GM18870 (cell line): Measurements from ENCODE around the gene CDC42BPB.

ENCODE experiments used
- ATAC-seq: cut with Tn5 transposase; IDR thresholded peaks from one replicate; pipeline ENCODE4 v1.9.1; 2021; ENCODE audit warnings: moderate library complexity; ENCODE audit not compliant: unreplicated experiment

CDC42BPB gene

DNA sequence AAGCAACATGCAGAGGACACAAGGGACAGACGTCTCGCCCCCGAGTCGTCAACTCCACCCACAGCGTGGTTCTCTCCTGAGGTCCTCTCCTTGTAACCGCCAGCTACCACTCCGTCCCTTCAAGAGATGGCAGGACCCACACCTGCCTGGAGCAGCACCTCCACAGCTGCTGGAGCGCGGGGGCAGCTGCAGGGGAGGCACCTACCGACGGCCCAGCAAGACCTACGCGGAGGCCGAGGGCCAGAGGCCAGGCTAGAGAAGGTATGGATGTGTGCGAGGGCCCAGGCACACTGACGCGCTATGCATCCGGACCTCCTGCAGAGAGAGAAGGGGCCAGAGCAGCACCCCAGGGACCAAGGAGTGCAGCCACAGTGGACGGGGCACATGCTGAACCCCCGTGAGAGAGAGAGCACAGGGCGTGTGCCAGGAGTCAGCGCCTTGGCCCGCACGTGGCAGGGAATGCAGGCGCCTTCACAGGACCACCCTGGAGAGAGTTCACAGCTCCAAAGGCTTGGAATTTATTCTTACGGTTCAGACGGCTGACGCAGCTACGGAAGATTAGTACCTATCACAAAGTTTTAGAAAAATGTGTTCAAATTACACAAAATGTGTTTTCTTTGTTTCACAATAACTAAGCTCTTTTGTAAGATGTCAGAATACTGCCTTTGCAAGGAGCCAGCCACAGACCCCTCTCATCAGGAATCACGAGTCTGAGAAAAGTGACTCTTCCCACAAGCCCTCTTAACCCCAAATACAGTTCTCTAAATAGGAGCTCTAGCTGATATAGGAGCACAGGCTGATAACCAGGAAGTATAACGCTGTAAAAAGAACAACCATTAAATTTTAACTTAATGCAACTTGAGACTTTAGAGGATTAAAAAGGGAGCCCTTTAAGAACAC, 36.8 kb downstream of the CDC42BPB start:
- ATAC-seq: no peak

DNA sequence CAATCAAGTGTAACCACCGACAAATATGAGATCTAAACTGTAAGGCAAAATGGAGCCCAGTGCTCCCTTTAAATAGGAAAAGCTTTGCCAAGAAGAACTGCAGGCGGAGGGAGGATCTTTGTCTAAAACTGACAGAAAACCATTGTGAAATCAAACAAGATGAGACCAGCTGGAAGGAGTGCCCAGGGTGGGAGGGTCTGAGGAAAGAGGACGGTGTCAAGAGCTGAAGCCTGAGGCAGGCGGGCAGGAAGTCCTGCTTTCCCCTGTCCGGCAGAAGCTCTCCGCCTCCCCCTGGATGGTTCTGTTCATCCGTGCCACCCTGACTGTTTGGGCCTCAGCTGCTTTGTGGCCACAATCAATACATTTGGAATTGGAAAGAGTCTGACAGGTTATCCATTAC, 37.5 kb downstream of the CDC42BPB start:
- no peak for ATAC-seq

DNA sequence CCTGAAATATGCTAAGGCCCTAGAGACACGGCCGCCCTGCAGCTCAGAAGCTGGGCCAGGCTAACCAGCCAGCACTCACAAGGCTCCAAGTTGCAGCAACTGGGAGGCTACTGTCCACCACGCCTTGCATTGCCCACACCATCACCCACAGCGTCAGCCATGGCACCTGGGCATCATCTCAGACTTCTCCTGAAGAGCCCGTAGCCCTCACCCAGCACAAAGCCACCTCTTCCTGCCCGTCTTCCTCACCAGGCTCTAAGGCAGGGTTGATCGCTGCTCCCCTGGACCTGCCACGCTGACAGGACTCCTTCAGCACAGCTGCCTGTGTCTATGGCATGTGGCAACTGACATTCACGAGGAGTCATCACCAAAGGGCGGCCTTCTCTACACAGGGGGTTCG, 38.1 kb downstream of the CDC42BPB start:
- ATAC-seq: no peak

DNA sequence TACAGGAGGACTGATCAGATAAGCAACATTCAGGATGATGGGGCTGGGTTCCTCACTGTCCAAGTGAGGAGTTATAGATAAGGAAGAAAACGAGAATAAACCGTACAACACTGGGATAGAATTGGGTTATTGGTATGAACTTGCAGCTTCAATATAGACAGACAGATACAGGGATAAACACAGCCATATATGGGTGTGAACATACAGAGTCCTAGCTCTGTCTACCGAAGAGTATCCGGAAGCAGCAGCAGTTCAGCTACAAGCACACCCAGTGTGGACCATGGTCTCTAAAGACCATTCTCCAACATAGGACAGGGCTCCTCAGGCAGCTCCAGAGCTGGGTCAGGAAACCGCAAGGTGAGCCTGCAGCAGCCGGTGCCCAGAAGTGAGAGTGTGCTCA, 40.8 kb downstream of the CDC42BPB start:
- ATAC-seq: no peak

DNA sequence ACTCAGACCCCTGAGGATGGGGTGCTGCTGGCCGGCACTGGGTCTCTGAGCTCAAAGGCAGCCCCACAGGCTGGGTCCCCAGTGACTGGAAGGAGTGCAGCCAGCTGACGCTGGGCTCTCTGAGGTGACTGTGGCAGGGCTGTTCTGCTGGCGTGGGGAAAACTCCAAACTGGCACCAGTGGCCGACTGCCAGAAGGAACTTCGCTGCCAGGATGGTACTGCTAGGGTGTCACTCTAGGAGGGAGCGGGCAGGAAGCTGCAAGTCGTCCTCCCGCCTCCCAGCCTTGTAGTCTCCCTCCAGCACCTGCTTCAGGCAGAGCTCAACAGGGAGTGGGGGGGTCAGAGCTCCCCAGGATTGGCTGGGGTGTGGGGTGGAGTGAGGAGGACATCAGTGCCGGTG, 41.3 kb downstream of the CDC42BPB start:
- ATAC-seq: no peak

DNA sequence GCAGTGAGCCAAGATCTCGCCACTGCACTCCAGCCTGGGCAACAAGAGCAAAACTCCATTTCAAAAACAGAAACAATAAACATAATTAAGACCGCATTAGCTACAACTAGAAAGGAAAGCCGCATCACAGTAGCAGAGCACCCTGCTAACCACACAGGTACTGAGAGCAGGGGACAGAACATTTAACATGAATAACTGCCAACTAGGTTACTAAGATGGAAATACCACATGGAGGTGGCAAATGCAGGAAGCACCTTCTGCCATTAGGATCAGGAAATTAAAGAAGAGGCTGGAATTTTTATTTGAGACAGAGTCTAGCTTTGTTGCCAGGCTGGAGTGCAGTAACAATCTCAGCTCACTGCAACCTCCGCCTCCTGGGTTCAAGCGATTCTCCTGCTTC, 41.9 kb downstream of the CDC42BPB start:
- ATAC-seq: no peak

DNA sequence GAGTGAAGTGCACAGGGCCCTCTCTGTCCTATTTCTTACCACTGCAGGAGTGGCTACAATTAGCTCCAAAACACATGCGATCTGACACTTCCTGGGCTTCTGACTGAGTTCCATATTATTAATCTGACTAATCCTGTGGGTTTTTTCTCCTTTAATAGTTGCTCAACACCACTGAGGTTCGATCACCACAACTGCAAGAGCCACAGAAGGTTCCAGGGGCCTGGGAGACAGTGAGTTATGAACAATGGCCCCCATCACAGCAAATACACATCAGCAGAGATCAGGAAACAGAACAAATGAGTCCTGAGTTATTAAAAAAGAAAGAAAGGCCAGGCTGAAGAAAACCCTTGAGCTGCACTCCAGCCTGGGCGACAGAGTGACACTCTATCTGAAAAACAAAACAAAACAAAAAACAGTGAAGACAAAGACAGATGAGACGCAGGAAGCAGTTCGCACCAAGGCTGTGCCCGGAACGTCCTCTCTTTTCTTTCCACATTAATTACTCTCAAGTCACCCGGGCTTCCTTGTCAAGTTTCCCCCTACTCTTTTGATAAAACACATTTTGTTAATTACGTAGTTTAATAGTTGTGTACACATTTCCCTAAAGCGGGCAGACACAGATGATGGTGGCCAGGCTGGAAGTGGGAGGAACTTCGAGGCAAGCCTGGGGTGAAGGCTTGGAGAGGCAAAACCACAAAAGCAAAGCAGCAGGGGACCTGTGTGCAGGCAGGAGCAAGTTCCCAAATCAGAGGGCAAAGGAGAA, 42.7 kb downstream of the CDC42BPB start:
- no peak for ATAC-seq

DNA sequence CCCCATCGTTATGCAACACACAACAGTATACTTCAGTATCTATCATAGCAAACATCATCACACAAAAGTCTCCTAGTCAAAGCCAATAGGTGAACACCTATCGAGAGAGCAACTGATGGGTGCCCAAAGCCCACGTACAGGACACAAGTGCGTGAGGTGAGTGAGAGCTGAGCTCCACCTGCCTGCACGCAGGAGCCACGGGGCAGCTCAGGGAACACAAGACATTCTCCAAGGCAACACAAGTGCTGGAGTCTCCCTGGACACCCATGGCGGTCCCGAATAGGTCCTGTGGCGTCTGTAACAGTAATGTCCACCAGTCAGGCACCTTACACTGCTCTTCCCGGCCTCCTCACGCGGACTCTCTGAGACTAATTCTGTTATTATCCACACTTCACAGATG, 44.3 kb downstream of the CDC42BPB start:
- ATAC-seq: no peak

DNA sequence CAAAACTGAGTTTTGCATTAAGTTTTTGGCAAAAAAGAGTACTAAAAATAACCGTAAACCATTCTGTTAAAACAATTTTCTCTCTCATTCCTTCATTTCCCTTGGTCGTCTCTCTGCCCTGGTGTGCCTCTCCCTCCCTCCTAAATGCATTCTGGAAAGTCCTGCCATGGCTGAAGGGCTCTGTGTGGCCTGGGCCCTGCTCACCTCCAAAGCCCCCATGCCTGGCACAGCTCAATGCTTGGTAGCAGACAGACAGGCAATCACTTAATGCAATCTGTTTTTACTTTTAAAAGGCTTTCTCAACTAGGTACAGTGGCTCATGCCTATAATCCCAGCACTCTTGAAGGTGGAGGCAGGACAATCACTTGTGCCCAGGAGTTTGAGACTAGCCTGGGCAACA, 47.8 kb downstream of the CDC42BPB start:
- ATAC-seq: no peak

DNA sequence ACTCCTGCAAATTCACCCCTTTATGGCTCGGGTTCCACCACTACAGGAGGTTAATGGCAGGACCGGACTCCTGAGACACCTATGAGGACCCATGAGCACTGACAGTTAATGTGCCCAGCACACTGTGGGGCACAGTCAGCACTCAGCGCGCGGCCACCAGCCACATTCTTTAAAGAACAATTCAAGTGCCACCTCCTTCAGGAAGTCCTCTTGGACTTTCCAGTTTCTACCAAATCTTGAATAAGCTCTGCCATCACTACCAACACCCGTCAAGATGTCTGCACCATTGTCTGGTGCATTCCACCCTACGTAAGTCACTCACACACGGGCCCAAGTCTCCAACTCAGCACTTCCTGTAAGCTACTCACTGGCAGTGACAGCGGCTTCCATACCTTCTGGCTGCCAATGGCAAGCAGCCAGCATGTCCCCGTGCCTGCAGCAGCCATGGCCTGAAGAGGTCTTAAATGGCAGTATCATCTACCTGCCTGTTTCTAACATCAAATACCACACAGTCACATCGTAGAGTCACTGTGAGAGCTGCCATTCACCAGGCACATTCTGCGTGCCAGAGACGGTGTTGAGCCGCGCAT, 48.5 kb downstream of the CDC42BPB start:
- ATAC-seq: no peak

DNA sequence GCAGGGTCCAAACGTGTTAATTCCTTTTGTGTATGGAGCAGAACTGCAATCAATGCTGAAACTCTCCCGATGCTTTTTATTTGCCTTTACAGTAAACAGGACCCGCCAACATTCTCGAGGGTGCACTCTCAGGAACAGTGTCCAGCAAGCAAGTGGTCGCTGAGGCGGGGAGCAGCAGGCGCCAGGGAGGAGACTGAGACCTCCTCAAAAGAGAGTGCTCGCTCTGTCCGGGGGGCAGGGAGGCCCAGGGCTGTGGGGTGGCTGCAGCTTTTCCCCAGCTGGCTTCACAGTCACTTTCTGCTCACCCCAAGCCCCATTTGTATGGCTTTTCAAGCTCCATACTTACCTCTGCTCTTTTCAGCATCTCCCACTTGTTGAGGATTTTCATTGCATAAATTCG, 49.2 kb downstream of the CDC42BPB start:
- no peak for ATAC-seq

DNA sequence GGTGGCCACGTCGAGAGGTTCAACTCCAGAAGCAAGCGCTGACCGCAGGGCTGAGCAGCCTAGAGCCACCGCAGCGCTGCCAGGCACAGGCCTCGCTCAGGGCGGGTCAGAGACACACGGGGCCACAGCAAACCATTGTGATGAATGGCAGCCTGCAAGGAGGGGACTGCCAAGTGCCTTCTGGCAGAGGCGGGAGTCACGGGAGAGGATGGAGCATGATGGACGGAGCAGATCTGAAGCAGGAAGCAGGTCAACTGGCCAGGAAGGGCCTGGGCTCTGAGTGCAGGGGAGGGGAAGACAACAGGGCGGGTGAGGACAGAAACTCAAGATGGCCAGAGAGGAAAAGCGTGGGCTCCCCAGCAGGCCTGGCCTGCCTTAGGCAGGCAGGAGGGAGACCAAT, 49.8 kb downstream of the CDC42BPB start:
- no peak for ATAC-seq

DNA sequence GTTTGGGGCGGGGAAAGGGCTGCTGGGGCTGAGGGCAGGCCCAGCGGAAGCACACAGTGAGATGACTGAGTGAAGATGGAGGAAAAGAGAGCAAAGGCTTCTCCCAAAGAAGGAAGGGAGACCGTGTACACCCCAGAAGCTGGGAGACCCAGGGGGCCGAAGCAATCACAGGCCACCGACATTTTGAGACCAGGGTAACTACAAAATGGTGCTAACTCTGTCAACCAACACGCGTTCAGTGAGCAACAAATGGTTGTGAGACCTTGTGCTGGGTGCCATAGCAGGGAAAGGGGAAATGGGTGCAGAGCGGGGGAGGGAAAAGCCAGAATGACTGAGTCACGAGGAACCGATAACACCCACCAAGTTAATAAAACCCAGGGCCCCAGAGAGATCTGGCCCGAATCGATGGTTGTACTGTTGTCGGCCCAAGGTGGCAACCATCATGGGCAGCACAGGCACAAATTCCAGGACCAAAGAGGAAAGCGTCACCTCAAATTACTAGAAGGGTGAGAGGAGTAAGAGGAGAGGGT, 50.3 kb downstream of the CDC42BPB start:
- no peak for ATAC-seq

DNA sequence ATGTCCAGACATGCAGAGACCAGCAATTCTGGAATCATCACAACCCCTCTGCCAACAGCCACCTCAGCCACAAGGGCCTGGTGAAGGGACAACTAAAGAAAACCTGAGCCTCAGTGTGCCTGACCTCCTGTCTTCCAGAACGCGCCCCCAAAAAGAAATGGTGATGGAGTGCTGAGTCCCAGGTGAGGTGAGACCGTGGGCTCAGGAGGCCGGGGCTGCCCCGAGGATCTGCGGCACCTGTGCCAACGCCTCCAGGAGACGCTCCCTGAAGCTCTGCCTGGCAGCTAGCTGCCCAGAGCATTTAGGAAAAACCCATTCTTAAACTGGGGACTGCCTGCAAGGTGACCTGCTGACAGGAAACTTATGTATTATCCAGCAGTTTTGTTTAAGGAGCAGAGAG, 51.2 kb downstream of the CDC42BPB start:
- no peak for ATAC-seq

DNA sequence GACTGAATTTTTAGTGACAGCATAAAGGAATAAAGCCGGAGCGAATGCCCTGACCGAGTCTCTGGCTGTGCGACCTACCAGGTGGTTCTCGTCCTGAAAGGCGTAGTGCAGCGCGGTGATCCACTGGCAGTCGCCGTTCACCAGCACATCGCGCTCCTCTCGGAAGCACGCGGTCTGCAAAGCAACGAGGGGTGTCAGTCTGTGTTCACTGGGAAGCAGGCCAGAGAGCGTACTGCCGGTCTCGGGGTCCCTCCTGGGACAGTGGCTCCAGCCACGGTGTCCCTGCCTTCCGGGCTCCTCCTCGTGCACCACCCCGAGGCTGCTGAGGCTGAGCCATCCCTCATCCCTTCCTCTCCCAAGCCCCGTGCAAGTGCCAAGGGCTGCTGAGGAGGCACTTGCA, 53.5 kb downstream of the CDC42BPB start:
- ATAC-seq: no peak

DNA sequence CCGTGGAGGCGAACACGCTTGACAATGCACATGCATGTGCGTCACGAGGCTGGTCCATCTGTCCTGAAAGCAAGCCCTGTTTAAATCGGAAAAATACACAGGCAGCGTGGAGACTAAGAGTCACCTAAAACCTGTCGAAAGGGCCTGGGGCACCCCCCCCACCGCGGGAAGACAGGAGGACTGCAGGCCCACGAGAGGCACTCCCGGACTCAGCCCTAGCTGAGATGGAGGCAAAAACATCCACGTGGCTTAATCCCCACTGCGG, 54.1 kb downstream of the CDC42BPB start:
- ATAC-seq: no peak

DNA sequence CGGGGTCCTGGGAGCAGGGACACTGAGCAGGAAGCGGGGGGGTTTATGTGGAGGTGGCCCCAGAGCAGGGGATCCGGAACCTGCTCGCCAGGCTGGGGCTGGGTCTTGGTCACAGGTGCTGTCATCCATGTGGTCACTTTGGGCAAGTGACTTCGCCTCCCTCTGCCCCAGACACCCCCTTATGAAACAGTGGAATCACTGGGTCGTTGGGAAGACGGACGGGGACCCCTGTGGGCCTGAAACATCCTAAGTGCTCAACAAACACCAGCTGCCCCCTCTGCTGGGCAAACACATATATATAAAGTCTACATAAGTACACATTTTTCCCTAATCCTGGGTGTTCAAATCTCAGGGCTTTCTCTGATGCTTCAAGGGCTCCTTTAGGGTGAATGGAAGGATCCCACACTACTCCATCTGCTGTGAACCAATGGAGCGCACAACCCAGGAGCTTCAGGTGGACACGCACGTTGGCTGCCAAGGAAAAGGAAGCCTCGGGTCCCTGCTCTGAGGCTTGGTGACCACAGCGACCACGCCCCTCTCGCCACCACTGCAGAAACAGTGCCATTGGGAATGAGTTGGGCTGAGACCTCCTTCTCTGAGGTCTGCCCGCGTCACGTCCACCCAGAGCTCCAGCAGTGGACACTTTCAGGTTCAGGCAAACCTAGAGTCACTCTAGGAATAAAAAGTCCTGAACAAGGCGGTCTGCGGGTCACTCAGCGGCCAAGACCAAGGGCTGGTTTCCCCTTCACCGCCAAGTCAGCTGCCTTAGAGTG, 54.6 kb downstream of the CDC42BPB start:
- no peak for ATAC-seq

DNA sequence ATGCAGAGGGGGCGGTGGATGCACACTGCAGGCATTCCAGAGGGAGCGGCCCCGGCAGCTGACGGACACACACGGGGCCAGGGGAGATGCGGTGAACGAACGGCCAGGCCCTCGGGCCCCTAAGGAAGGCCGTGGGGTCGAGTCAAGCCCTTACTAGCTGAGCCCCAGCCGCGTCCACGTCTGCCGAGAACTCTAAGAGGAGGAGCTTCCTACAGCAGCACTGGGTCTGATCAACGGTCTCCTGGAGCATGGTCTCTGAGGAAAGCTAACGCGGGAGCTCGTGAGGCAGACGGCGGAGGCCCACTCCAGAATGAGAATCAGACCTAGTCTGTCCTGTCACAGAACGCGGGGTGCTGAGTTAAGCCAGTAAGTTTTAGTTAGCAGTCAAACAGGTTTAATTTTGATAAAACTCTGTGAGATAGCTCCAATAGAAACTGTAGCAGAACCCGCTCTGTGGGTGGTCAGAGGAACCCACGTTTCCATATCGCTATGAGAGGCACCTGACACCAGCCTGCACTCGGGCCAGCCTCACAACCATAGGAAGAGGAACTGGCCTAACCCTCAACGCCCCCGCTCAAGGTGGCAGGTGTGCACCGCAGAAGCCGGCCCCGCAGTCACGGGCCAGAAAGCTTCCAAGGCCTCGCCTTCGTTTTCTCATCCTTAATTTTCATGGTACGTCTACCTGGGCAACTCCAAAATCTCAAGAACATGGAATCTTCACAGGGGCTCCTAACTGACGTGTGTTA, 55.5 kb downstream of the CDC42BPB start:
- ATAC-seq: no peak

DNA sequence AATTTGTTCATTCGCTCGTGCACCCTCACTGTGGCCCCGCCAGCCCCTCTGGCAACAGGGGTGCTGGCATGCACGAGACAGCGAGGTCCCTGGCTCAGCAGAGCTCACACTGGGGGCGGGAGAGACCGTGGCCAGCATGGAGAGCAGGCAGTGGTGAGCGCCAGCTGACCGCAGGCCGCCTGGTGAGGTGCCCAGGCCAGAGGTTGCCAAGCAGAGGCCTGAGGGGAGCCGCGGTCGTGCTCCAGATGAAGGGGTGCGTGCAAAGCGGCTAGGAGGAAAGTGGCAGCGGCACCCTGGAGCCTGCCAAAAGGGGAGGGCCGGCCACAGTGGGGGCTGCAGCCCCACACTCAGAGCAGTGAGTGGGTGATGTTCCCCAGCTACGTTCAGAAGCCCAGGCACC, 56.1 kb downstream of the CDC42BPB start:
- no peak for ATAC-seq

DNA sequence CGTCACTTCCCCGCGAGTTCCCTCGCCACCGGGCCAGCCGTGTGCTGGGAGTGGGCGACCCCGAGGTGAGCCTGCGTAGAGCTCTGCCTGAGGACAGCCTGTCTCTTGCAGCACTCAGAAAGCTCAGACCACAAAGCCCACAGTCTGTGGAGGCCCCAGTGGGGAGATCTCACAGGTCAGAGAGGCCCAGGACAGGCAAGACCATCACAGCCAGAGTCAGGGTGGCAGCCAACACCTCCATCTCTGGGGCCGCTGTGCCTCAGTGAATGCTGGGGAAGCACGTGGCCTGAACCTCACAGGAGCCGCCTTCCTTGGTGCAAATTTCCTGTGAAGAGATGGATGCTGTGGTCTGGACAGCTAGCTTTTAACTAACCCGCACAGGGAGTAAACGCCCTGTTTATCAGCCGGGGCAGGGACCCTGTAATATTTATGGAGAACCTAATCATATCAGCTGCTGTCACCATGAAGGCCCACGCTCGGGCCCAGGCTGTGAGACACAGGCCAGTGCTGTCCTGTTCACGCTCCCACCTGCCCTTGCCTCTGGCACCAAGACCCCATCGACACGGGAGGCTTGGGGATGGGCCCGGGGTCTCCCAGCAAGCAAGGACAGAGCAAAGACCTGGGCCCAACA, 56.9 kb downstream of the CDC42BPB start:
- ATAC-seq: no peak
